8988T (cell line): ENCODE data around the gene RBM14.
A peak's percentile ranks its signal among the peaks of the same experiment; 100 is the strongest.
"Not testable (repeated sequence)": the region's sequence is repeated elsewhere in the genome, so short reads cannot be mapped to it uniquely, and the experiment has no call there.

Experiments used
- DNase-seq: peaks from one replicate; pipeline ENCODE4 v3.0.0; 2011

The RBM14 gene, protein sequence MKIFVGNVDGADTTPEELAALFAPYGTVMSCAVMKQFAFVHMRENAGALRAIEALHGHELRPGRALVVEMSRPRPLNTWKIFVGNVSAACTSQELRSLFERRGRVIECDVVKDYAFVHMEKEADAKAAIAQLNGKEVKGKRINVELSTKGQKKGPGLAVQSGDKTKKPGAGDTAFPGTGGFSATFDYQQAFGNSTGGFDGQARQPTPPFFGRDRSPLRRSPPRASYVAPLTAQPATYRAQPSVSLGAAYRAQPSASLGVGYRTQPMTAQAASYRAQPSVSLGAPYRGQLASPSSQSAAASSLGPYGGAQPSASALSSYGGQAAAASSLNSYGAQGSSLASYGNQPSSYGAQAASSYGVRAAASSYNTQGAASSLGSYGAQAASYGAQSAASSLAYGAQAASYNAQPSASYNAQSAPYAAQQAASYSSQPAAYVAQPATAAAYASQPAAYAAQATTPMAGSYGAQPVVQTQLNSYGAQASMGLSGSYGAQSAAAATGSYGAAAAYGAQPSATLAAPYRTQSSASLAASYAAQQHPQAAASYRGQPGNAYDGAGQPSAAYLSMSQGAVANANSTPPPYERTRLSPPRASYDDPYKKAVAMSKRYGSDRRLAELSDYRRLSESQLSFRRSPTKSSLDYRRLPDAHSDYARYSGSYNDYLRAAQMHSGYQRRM

DNA sequence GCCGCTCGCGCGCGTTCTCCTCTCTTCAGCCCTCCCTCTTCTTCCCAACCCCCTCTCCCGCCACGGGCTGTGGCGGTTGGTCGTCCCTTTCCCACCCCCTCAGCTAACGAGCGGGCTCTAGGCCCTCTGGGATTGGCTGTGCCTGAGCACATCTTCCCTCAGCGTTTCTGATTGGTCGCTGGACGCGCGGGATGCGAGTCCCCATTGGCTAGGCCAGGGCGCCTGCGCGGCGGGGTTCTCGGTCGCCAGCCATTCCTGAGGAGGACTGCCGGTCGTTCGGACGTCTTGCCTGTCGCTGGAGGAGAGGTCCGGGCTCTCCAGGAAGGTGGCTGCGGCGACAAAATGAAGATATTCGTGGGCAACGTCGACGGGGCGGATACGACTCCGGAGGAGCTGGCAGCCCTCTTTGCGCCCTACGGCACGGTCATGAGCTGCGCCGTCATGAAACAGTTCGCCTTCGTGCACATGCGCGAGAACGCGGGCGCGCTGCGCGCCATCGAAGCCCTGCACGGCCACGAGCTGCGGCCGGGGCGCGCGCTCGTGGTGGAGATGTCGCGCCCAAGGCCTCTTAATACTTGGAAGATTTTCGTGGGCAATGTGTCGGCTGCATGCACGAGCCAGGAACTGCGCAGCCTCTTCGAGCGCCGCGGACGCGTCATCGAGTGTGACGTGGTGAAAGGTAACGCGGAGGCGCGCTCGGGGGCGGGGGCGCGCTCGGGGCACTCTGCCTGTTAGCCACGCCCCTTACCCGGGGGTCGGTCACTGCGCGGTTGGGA lies at the start of gene RBM14:
Gene RBM14 (plus strand): TSS at position 252 of the 776 bp plus-strand sequence. CDS start 91 bp downstream, at position 343.
- DNase-seq, result peak; percentile 99

- DNase-seq, result no peak
Observed at GRCh38 chr11:66567787-66568123, 48.7 kb upstream of the RBM14 start.

- DNase-seq, result peak; percentile 99
Observed at GRCh38 chr11:66568124-66568916, 48.1 kb upstream of the RBM14 start, which contains the start of gene CTSF. CTSF (minus strand) TSS chr11:66568606; CDS start chr11:66568486, 120 bp downstream.

DNA sequence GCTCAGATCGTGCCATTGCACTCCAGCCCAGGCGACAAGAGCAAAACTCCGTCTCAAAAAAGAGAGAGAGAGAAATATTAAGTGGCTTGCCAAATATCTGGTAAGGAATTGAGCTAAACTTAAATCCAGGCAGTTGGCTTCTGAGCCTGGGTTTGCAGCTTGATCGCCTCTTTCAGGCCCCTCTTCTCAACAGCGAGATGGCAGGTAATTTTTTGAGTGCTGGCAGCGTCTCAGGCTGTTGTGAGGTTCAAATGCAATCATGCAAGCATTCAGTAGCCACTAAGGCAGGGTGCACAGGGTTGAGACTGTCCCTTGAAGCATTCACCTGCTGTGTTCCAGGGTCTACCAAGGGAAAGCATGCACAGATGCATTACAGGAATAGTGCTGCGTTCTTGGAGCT lies 47.4 kb upstream of the RBM14 start:
- no peak for DNase-seq

GRCh38 chr11:66570079-66570849 lies 46.2 kb upstream of the RBM14 start:
- DNase-seq, result no peak

DNA sequence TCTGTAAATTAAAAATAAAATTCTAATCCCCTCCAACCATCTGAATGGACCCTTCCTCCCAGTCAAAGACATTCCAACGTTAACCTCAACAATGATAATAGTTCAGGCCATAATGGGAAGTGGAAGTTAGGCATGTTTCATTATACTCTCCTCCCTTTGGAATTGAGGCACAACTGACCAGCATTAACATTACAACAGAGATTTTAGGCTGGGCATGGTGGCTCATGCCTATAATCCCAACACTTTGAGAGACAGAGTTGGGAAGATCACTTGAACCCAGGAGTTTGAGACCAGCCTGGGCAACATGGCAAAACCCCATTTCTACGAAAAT lies 45.6 kb upstream of the RBM14 start:
- DNase-seq, result no peak

- DNase-seq, result peak; percentile 96
Observed at GRCh38 chr11:66579017-66579606, 37.3 kb upstream of the RBM14 start.

GRCh38 chr11:66580803-66581202 lies 35.6 kb upstream of the RBM14 start:
- no peak for DNase-seq

GRCh38 chr11:66581261-66581660 lies 35.2 kb upstream of the RBM14 start:
- DNase-seq, result no peak

GRCh38 chr11:66582565-66583147 lies 33.8 kb upstream of the RBM14 start:
- not testable (repeated sequence) for DNase-seq

- DNase-seq, result not testable (repeated sequence)
Observed at GRCh38 chr11:66585447-66585846, 31.0 kb upstream of the RBM14 start.

DNA sequence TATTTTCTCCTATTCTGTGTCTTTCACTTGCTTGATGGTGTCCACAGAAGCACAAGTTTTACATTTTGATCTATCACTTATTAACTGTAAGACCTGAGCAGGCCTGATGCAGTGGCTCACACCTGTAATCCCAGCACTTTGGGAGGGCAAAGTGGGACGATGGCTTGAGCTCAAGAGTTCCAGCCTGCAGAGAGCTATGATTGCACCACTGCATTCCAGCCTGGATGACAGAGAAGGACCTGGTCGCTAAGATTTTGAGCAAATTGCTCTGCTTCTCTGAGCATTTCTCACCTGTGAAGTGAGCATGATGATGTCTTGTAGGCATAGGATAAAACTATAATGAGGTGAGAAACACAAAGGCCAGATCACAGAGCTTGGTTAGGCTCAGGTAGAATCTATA lies 30.3 kb upstream of the RBM14 start:
- no peak for DNase-seq

GRCh38 chr11:66589315-66589714 lies 27.1 kb upstream of the RBM14 start:
- not testable (repeated sequence) for DNase-seq

- DNase-seq, result no peak
Observed at GRCh38 chr11:66589996-66590675, 26.3 kb upstream of the RBM14 start.

DNA sequence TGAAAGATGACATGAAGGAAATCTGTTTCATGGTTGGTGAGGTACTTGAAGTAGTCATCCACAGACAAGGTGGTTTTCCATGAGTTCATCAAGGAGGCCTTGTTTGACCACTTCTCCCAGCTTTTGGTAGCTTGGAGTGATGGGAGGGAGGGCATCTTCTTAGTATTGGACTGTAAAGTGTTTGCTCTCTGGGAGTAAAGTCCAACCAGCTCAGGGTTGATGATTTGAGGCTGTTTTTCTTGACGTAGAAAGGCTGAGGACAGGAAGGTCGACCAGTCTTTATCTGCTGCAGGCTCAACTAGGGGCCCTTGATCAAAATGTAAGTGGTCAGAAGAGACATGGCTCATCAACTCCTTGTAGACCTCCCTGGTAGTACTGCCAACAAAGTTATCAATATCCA lies 25.3 kb upstream of the RBM14 start:
- DNase-seq, result no peak

GRCh38 chr11:66592457-66593302 lies 23.8 kb upstream of the RBM14 start, which contains the start of the genes CCDC87 and CCS:
CCDC87 (minus strand) TSS chr11:66593063; CDS start chr11:66593015, 48 bp downstream.
CCS (plus strand) TSS chr11:66593185; CDS start chr11:66593262, 77 bp downstream.
- DNase-seq, result peak; percentile 100

DNA sequence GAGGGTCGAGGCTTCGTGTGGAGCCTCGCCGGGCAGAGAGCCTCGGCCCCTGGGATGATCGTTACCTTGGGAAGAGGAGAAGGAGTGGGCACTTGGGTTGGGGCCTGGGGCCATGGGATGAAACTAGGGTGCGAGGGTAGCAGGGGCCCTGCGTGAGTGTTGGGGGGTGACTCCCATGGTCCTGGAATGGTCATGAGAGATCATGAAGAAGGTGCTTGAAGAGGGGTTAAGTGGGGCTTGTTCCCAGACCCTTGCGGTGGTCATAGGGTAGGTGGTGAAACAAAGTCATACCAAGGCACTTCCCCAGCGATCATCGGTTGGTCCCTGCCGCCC lies 23.2 kb upstream of the RBM14 start:
- DNase-seq, result no peak

- no peak for DNase-seq
Observed at GRCh38 chr11:66593650-66594049, 22.8 kb upstream of the RBM14 start.

- no peak for DNase-seq
Observed at GRCh38 chr11:66595245-66595904, 21.1 kb upstream of the RBM14 start.
